ENCODE results near the gene ART3.
A peak's percentile ranks its signal among the peaks of the same experiment; 100 is the strongest.

ART3 gene

GRCh38 chr4:76148142-76148865 is 73.8 kb downstream of the ART3 start, which contains the start of gene NUP54:
TSS of gene NUP54 (minus strand) at chr4:76148397. CDS start at chr4:76148374, 23 bp downstream.
- peak; percentile 99 for ATAC-seq
- DNase-seq, result peak; percentile 96

GRCh38 chr4:76153356-76153755 is 78.8 kb downstream of the ART3 start:
- DNase-seq, result no peak
- no peak for ATAC-seq

- ATAC-seq, result no peak
Measured at GRCh38 chr4:76155979-76156378, 81.5 kb downstream of the ART3 start.

GRCh38 chr4:76156635-76157034 is 82.1 kb downstream of the ART3 start:
- DNase-seq (no peak), ATAC-seq (no peak)

More at GRCh38 chr4:76155979-76156378, 81.5 kb downstream of the ART3 start:
- DNase-seq, result no peak

GRCh38 chr4:76160355-76160754 is 85.8 kb downstream of the ART3 start:
- no peak for DNase-seq
- ATAC-seq, result no peak
